ENCODE results near the gene NMB.
"Not testable (repeated sequence)": the region's sequence is repeated elsewhere in the genome, so short reads cannot be mapped to it uniquely, and the experiment has no call there.

Gene NMB

GRCh38 chr15:84654689-84655453 is 3.1 kb downstream of the NMB start:
- FAIRE-seq: no peak

- FAIRE-seq: no peak
Observed at GRCh38 chr15:84653910-84654688, 3.9 kb downstream of the NMB start, which contains the start of gene WDR73. Gene WDR73 (minus strand): TSS chr15:84654283. CDS start chr15:84654274, 9 bp downstream.

GRCh38 chr15:84653584-84653909 is 4.5 kb downstream of the NMB start:
- FAIRE-seq: no peak

- no peak for FAIRE-seq
Observed at GRCh38 chr15:84649706-84650105, 8.3 kb downstream of the NMB start.

- FAIRE-seq: no peak
Observed at GRCh38 chr15:84648539-84648938, 9.5 kb downstream of the NMB start.

- no peak for FAIRE-seq
Observed at GRCh38 chr15:84647726-84648125, 10.3 kb downstream of the NMB start.

- FAIRE-seq: no peak
Observed at GRCh38 chr15:84645997-84646396, 12.0 kb downstream of the NMB start.

- no peak for FAIRE-seq
Observed at GRCh38 chr15:84645496-84645895, 12.5 kb downstream of the NMB start.

GRCh38 chr15:84643838-84644237 is 14.2 kb downstream of the NMB start:
- FAIRE-seq: no peak

GRCh38 chr15:84642640-84643039 is 15.4 kb downstream of the NMB start:
- FAIRE-seq: not testable (repeated sequence)

GRCh38 chr15:84641871-84642270 is 16.1 kb downstream of the NMB start:
- not testable (repeated sequence) for FAIRE-seq

- FAIRE-seq: no peak
Observed at GRCh38 chr15:84638103-84638502, 19.9 kb downstream of the NMB start.

- FAIRE-seq: no peak
Observed at GRCh38 chr15:84634228-84634837, 23.7 kb downstream of the NMB start.

GRCh38 chr15:84633311-84634227 is 24.4 kb downstream of the NMB start:
- no peak for FAIRE-seq

GRCh38 chr15:84631706-84632272 is 26.2 kb downstream of the NMB start:
- no peak for FAIRE-seq

GRCh38 chr15:84629033-84629432 is 29.0 kb downstream of the NMB start:
- no peak for FAIRE-seq

- no peak for FAIRE-seq
Observed at GRCh38 chr15:84625123-84625522, 32.9 kb downstream of the NMB start.

GRCh38 chr15:84624359-84624758 is 33.6 kb downstream of the NMB start:
- FAIRE-seq: no peak

GRCh38 chr15:84621358-84621979 is 36.5 kb downstream of the NMB start:
- no peak for FAIRE-seq

- FAIRE-seq: no peak
Observed at GRCh38 chr15:84620626-84621025, 37.4 kb downstream of the NMB start.

- FAIRE-seq: no peak
Observed at GRCh38 chr15:84616235-84616634, 41.8 kb downstream of the NMB start.

GRCh38 chr15:84611631-84612030 is 46.4 kb downstream of the NMB start:
- no peak for FAIRE-seq
